GM19397 (cell line): ENCODE measurements around the gene FPGT.
"Not testable (repeated sequence)": the region's sequence is repeated elsewhere in the genome, so short reads cannot be mapped to it uniquely, and the experiment has no call there.

Source experiments
- ATAC-seq: cut with Tn5 transposase; IDR thresholded peaks from one replicate; pipeline ENCODE4 v1.9.1; 2021; ENCODE audit warnings: mild to moderate bottlenecking, moderate library complexity; ENCODE audit not compliant: unreplicated experiment

Gene FPGT

GRCh38 chr1:74197657-74198552, at the start of gene FPGT, which contains the start of gene LRRIQ3:
Gene FPGT (plus strand): TSS chr1:74198242. CDS start chr1:74198279, 37 bp downstream.
Gene LRRIQ3 (minus strand): TSS chr1:74198176. CDS start chr1:74183684, 14,492 bp downstream.
- ATAC-seq, result peak; percentile 97

DNA sequence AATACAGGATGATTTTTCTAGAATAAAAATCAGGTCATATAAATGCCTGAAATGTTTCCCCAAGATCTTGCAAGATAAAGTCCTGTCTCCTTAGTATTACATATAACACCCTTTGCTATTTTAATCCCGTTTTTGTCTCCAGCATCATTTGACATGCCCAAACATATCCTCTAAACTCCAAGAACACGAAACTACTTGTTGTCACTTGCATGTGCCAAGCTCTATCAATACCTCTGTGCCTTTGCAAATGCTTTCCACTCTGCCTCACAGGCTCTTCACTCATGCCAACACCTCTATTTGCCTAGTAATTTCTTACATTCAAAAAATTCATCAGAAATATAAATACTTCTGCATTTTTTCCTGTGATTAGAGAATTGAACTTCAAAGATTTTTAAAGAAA, 38.0 kb upstream of the FPGT start:
- ATAC-seq, result no peak

DNA sequence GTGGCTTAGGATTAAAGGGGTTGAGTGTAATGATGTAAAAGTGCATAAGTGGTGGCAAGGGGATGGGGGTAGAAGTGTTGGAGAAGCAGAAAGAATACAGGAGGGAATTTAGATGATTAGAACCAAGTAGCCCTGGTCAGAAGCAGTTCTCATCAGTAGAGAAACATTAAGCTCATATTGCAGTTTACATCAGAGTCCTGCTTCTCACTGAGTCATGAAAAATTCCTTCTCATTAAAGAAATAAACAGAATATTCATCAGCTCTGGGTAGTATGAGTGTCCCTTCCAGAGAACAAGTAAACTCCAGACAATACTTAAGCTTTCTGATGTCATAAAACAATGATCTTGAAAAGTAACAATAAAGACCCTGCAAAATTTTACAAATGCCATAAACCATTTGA, 36.5 kb upstream of the FPGT start:
- no peak for ATAC-seq

GRCh38 chr1:74162333-74162732, 35.7 kb upstream of the FPGT start:
- no peak for ATAC-seq

DNA sequence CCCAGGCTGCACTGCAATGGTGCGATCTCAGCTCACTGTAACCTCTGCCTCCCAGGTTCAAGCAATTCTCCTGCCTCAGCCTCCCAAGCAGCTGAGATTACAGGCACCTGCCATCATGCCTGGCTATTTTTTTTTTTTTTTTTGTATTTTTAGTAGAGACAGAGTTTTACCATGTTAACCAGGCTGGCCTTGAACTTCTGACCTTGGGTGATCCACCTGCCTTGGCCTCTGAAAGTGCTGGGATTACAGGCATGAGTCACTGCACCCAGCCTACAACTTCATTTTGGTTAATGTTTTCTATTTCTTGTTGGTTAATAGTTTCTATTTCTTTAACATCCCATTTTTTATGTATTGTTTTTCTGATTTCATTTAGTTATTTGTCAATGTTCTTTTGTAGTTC, 23.6 kb upstream of the FPGT start:
- not testable (repeated sequence) for ATAC-seq

- ATAC-seq, result no peak
These were observed 17.6 kb upstream of the FPGT start for GRCh38 chr1:74180490-74180889.

- ATAC-seq, result no peak
These were observed 4.1 kb upstream of the FPGT start for GRCh38 chr1:74193908-74194307.

DNA sequence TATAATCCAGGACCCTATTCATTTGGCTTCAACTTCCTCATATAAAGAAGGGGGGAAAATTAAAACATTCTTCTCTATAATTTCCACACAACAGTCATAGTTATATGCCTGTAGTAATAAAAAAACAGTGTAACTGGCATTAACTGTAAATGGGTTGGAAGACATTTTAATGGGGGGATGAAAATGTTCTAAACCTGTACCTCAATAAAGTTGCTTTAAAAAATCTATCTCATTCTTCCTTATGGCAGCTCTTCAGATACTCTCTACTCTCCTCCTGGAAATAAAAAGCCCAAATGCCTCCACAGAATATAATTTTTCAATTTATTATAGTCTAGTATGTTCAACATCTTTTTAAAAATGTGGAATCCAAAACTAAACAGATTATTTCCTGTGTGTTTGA, 2.7 kb upstream of the FPGT start:
- no peak for ATAC-seq

DNA sequence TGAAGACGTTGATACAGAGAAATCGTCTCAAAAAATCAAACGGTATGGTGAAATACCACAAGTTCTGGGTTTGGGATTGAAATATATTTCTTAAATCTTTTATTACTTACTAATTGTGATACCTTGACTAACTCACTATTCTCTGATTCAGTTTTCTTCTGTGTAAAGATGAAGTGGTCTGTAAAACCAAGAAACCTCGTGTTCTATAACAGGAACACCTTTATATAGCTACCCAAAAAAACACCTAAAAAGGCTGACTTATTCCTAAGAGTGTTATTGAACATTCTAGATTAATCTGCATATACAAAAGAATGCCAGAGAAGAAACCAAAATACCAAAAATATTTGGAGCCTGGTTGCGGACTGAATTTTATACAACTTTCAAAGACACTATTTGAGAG, 787 bp upstream of the FPGT start:
- ATAC-seq, result no peak

GRCh38 chr1:74199504-74199903, 1.5 kb downstream of the FPGT start:
- no peak for ATAC-seq

GRCh38 chr1:74205266-74205665, 7.2 kb downstream of the FPGT start:
- ATAC-seq, result no peak

GRCh38 chr1:74215229-74215628, 17.2 kb downstream of the FPGT start:
- no peak for ATAC-seq

DNA sequence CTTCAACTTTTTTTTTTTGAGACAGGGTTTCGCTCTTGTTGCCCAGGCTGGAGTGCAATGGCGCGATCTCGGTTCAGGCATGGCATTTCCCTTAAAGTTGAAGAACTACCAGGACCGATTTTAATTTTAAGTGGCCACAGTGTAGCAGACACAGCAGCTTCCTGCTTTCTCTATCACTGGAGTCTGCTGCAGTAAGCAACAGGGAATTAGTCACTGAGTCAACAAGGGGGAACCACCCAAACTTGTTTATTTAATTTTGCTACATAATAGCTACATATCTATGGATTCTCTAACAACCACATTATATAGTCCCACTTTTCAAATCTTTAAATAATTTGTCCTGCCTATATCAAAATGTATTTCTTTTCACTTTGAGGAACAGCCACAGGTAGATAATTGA, 24.7 kb downstream of the FPGT start:
- no peak for ATAC-seq

DNA sequence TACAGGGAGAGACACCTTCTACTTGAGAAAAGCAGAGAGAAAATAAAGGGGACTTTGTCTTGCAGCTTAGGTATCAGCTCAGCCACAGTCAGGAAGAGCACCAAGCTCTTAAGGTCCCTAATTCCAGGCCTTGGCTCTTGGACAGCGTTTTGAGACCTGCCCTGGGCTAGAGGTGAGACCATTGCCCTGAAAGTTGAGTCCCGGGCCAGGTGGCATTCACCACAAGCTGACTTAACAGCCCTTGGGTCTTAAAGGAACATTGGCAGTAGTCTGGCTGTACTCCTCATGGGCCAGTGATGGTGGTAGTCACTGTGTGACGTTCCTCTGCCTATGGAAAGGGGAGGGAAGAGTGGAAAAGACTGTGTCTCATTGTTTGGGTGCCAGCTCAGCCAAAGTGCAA, 25.4 kb downstream of the FPGT start:
- ATAC-seq, result no peak

DNA sequence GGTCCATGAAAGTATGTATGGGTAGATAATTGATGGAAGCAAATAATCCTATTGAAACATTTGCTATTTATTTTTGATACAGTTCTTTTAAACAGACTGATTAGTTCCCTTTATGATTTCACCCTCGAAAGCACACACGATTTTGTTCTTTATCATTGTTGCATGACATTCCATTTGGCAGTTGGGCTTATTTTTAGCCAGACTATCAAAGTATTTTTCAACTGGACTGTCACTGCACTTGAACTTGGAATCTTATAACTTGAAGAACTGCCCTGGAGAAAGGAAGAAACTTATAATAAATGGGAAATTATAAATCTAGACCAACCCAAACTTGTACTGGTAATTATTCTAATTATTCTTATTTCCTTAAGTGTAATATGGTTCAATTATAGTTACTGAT, 37.1 kb downstream of the FPGT start, which contains the start of gene TNNI3K:
TSS of gene TNNI3K (plus strand) at position 235 of the 400 bp plus-strand sequence. CDS start at position 300, 65 bp downstream.
- no peak for ATAC-seq

GRCh38 chr1:74236440-74236839, 38.4 kb downstream of the FPGT start:
- no peak for ATAC-seq

DNA sequence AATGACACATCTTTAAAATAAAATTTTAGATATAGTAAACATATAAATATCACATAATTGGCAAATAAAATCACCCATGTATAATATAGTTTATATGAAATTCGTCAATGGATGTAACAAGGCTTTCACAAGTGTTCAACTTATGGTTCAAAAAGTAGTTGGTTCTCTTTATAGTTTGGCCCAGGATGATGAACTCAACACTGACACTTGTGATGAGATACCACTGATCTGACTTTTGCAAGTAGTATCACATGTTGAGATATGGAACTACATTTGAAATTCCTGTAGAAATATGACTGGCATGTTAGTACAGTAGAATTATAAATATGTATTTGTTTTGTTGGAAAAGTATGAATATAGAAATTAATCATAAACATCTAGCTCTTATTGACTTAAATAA, 39.0 kb downstream of the FPGT start:
- no peak for ATAC-seq

GRCh38 chr1:74237787-74238186, 39.7 kb downstream of the FPGT start:
- ATAC-seq, result no peak

DNA sequence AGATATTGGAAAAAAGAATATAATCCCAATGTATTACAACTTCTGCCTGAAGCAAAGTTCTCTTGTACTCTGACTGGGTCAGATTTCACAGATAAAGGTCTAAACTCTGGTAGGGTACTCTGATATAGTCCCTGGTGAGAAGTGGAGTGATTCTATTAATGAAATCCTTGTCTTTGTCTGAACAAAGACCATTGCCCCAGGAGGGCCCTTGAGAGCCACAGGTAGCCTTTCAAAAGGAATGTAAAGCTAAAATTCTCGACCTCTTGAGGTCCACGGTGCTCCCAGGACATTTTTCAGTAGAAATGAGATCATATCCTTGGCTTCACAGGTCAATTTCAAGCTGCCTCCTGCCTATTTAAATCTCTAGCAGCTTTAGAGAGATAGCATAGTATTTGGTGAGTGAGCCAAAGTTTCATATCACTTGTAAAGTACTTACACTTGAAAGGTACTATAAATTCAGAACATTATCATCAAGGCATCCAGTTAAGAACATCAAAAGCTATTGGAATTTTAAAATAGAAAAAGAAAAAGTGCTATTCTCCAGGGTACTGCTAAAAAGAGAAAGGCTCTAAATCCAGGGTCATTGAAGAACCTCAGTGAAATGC, 47.2 kb downstream of the FPGT start:
- no peak for ATAC-seq

GRCh38 chr1:74246315-74246714, 48.3 kb downstream of the FPGT start:
- no peak for ATAC-seq

DNA sequence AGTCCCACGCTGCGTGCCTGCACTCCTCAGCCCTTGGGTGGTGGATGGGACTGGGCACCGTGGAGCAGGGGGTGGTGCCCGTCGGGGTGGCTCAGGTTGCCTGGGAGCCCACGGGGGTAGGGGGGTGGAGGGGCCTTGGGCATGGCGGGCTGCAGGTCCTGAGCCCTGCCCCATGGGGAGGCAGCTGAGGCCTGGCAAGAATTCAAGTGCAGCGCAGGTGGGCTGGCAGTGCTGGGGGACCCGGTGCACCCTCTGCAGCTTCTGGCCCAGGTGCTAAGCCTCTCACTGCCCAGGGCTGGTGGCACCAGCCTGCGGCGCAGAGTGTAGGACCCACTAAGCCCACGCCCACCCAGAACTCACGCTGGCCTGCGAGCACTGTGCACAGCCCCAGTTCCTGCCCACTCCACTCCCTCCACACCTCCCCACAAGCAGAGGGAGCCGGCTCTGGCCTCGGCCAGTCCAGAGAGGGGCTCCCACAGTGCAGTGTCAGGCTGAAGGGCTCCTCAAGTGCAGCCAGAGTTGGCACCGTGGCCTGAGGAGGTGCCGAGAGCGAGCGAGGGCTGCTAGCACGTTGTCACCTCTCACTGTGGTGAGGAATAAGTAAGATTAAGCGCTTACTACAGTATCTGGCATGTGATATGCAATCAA, 50.0 kb downstream of the FPGT start:
- ATAC-seq, result no peak
